ENCODE results near the gene PPP2R1B. TPM values are rescaled to one million over a fixed set of nuclear protein-coding genes. Genes with fewer than 3 reads are reported as not detected.

The PPP2R1B gene
- total and polyA plus RNA-seq, 2 of the 8 experiments (the other 6 are each of a cell fraction or from before 2014, with no cell fraction given) = 25.8 to 87.0 TPM

- TF ChIP-seq E2F6 (IDR thresholded peaks at IDR 0.05) = no peak
- TF ChIP-seq POU5F1 (IDR thresholded peaks at IDR 0.05; ENCODE audit: low read depth, low read length) = no peak
These were observed 4.5 kb upstream of the PPP2R1B start (continued) for GRCh38 chr11:111770581-111771134.

Data from H1 (cell line).